DMS114 treated with DMSO at 0.1 percent for 48 hours (cell line): ENCODE results near the gene HOXD9.

Experiments used
- DNase-seq: peaks from one replicate; lab custom pipeline; 2025; ENCODE audit not compliant: unreplicated experiment; lab: John Stamatoyannopoulos, UW

Gene HOXD9

GRCh38 chr2:176085861-176086771, 36.4 kb upstream of the HOXD9 start:
- peak; percentile 22 for DNase-seq

DNA sequence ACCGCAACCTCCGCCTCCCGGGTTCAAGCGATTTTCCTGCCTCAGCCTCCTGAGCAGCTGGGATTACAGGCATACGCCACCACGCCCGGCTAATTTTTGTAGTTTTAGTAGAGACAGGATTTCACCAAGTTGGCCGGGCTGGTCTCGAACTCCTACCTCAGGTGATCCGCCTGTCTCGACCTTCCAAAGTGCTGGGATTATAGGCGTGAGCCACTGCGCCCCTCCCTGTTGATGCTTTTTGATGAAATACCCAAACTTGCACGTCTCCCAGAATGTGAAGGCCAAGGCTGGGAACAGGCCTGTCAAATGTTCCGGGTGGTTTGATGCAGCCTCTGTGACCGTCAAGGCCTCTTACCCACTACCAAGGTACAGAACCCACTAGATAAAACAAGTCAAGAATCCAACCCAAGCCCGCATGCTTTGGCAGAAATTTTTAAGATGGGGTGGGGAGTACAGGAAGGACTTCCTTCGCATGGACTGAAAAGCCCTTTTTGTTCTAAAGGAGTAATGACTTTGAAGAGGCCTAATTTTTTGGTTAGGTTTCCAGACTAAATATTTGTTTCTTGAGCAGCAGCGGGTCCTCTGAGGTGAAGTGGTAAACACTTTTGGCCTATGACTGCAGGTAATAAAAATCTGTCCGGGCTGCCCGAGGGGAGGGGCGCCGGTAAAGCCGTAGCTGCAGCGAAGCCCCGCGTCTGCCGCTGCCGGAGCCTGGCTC, 35.0 kb upstream of the HOXD9 start:
- DNase-seq: no peak

GRCh38 chr2:176088048-176088936, 34.2 kb upstream of the HOXD9 start:
- no peak for DNase-seq

- no peak for DNase-seq
Observed at GRCh38 chr2:176088937-176089842, 33.3 kb upstream of the HOXD9 start.

GRCh38 chr2:176089843-176090395, 32.6 kb upstream of the HOXD9 start:
- no peak for DNase-seq

- DNase-seq: no peak
Observed at GRCh38 chr2:176090862-176091261, 31.7 kb upstream of the HOXD9 start.

DNA sequence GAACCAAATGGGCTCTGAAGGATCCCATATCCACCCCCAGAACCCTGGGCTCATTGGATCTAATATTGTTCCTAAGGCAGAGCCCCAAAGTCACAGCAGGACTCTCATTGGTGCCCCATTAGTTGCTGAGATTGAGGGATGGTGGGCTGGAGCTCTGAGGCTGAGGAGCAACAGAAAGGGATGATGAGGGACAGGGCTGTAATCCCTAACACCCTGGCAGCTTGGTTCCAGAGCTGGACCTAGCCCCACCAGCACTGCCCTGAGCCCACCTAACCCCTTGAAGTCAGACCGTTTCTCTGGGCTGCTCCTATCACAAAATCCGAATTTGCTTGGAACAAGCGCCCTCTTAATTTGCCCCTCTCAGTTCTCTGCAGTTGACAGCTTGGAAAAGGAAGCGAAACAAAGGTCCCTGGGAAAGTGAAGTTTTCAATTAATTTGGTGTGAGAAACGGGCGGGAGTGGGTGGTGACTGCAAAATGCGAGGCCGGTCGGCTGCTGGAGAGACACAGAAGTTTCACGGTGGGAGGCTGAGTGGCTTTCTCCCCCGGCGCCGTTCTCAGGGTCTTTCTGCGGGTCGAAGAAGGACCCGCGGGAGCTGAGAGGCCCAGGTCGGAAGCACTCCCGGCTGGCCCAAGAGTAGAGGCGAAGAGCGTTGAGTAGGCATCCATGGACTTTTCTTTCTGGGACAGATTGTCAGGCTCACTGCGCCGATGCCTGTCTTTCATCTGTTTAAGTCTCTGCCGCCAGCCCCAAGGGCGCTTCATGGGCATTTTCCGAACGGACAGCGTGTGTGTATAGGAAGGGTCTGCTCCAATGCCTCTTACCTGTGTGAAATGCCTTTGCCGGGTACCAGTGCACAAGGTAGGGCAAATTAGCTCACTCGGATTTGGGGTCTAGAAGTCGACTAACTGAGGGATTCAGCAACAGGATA, 30.9 kb upstream of the HOXD9 start:
- no peak for DNase-seq

DNA sequence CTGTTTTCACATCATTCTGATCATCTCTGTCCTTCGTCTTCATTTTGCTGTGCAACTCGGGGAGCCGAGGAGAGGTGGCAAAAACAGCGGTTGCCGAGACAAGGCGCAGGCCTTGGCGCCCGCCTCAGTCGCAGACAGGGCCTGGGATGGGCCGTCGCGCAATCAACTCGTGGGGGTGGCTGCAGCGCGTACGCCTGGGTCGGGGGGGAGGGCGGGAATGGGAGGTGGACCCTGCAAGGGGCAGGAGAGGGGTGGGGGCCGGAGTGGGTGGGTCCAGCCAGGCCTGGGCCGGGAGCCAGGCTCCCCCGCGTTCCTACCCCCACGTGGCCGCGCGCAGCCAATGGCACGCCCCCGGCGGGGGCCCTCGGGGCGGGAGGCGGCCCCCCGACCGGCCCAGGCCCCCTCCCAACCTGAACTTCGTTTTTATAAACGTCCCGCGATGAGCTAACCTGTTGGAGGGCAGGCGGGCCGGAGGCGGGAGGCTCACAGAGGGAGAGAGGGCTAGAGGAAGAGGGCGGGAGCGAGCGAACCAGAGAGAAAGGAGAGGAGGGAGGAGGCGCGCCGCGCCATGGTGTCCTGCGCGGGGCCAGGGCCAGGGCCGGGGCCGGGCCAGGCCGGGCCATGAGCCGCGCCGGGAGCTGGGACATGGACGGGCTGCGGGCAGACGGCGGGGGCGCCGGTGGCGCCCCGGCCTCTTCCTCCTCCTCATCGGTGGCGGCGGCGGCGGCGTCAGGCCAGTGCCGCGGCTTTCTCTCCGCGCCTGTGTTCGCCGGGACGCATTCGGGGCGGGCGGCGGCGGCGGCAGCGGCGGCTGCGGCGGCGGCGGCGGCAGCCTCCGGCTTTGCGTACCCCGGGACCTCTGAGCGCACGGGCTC, 30.0 kb upstream of the HOXD9 start, which contains the start of gene HOXD13:
Gene HOXD13, plus strand, starts transcription at position 452 of the 875 bp plus-strand sequence. Its CDS starts 170 bp downstream, at position 622.
- DNase-seq: no peak

GRCh38 chr2:176093145-176093897, 29.2 kb upstream of the HOXD9 start:
- DNase-seq: no peak

GRCh38 chr2:176093898-176094249, 28.6 kb upstream of the HOXD9 start:
- DNase-seq: no peak

DNA sequence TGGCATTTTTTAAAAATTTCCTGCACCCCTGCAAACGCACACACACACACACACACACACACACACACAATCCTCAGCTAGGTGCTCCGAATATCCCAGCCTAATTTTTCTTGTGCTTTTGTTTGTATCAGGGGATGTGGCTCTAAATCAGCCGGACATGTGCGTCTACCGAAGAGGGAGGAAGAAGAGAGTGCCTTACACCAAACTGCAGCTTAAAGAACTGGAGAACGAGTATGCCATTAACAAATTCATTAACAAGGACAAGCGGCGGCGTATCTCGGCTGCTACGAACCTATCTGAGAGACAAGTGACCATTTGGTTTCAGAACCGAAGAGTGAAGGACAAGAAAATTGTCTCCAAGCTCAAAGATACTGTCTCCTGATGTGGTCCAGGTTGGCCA, 28.2 kb upstream of the HOXD9 start:
- DNase-seq: no peak

- no peak for DNase-seq
Observed at GRCh38 chr2:176095421-176095820, 27.1 kb upstream of the HOXD9 start.

GRCh38 chr2:176096243-176096985, 26.1 kb upstream of the HOXD9 start:
- DNase-seq: no peak

GRCh38 chr2:176096986-176097819, 25.3 kb upstream of the HOXD9 start:
- peak; percentile 45 for DNase-seq

DNA sequence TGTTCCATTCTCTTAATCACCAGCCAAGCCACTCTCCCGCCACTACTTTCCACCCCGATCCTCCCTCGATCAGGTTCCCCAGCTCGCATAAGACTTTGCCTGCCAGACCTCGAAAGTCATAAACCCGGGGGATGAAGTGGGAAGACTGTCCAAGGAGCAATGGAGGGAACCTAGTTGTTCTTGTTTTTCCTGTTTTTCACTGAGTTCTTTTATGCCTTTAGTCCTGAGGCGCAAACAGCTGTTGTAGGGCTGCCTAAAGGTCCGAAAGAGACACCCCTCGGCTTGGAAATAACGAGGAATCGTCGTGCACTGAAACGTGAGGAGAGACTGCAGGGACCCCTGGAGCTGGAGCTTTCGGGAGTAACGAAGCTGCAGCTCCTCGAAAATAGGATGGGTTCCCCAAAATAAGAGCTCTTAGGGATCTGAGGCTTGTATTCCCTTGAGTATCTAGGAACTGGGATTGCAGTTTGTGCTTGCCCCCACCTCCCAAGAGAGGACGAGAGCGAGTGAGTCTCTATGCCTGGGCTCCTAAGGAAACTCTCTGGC, 24.6 kb upstream of the HOXD9 start:
- DNase-seq: no peak
